ENCODE results near the gene PHYKPL.

DNA sequence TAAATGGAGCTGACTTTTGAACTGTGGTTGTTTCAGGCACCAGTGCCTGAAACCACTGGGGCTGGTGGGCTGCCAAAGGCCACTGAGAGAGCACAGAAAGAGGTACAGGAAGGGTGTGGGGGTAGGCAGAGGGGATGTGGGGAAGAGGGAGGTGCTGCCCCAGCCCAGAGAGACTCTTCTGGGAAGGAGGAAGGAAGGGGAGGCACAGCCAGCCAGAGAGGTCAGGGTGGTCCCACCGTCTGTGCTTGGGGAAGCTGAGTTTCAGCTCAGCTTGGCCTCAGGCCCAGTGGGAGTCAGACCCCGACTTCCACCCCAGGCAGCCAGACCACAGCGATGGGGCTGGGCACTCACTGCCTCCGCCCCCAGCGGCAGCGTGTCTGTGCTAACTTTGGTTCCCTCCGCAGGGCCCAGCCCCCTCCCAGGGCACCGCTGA is 8.6 kb upstream of the PHYKPL start:
- no peak for TF ChIP-seq POLR2AphosphoS5 (IDR thresholded peaks at IDR 0.05; ENCODE audit: borderline replicate concordance, low read depth, low read length)
- TF ChIP-seq EZH2 (IDR thresholded peaks at IDR 0.05): no peak

Measured in SK-N-MC (cell line).